HepG2 (cell line): Measurements from ENCODE around the gene SRP68. TPM values are rescaled to one million over a fixed set of nuclear protein-coding genes. Genes with fewer than 3 reads are reported as not detected.
A peak's percentile ranks its signal among the peaks of the same experiment; 100 is the strongest.

ENCODE experiments used
- ELF1 ChIP-seq: sonication (generic); formaldehyde crosslinking; IDR thresholded peaks from 2 replicates; pipeline ENCODE4 v1.4.0; 2020; ENCODE audit warnings: missing genetic modification reagents
- ETV6 ChIP-seq: sonication (generic); formaldehyde crosslinking; conservative IDR thresholded peaks from 2 replicates; pipeline ENCODE4 v1.4.0; 2020; ENCODE audit warnings: missing genetic modification reagents
- FOSL2 ChIP-seq: sonication (generic); formaldehyde crosslinking; IDR thresholded peaks from 2 replicates; pipeline ENCODE4 v1.4.0; 2020; ENCODE audit warnings: missing genetic modification reagents
- GPN1 ChIP-seq: sonication (generic); formaldehyde crosslinking; IDR thresholded peaks from 2 replicates; pipeline ENCODE4 v1.5.1; 2020; ENCODE audit warnings: missing genetic modification reagents, borderline replicate concordance
- KDM3A ChIP-seq: IDR thresholded peaks from 2 replicates; pipeline ENCODE4 v1.6.1; 2018; ENCODE audit warnings: low read depth, missing compliant biosample characterization
- MAZ ChIP-seq, 2 experiments: sonication (generic) in 1 of 2; formaldehyde crosslinking in 1 of 2; IDR thresholded peaks; 2 replicates each; pipeline versions ENCODE4 v1.5.0 to v1.6.1; 2012 to 2020; ENCODE audit warnings: low read depth in 2 of 2, mild to moderate bottlenecking in 2 of 2, borderline replicate concordance in 1 of 2, improper control_type of control experiment in 1 of 2, low read length in 1 of 2, missing genetic modification reagents in 1 of 2, moderate library complexity in 1 of 2
- NR2F2 ChIP-seq: IDR thresholded peaks from 2 replicates; pipeline ENCODE4 v1.6.1; 2012; ENCODE audit warnings: low read depth, inconsistent platforms, borderline replicate concordance
- NR2F6 ChIP-seq, 2 experiments: IDR thresholded peaks; 2 replicates each; pipeline ENCODE4 v1.6.1; 2016; ENCODE audit warnings: antibody characterized with exemption in 1 of 2, mild to moderate bottlenecking in 1 of 2
- PAF1 ChIP-seq: IDR thresholded peaks from 2 replicates; pipeline ENCODE4 v1.6.1; 2016; ENCODE audit warnings: missing genetic modification reagents, missing compliant biosample characterization
- PRMT3 ChIP-seq: sonication (generic); formaldehyde crosslinking; IDR thresholded peaks from 2 replicates; pipeline ENCODE4 v1.8.1; 2022; ENCODE audit warnings: low read depth, mild to moderate bottlenecking, moderate library complexity, missing genetic modification reagents, borderline replicate concordance
- SMARCE1 ChIP-seq: fragments of 450-650 bp; IDR thresholded peaks from 2 replicates; pipeline ENCODE4 v1.6.1; 2017; ENCODE audit warnings: borderline replicate concordance
- SRF ChIP-seq: IDR thresholded peaks from 2 replicates; pipeline ENCODE4 v1.6.1; 2011; ENCODE audit warnings: mild to moderate bottlenecking, low read depth, low read length, moderate library complexity
- SYNCRIP ChIP-seq: fragments of 200-400 bp; formaldehyde crosslinking; IDR thresholded peaks from 2 replicates; pipeline ENCODE4 v1.6.1; 2018; ENCODE audit warnings: mild to moderate bottlenecking, low read depth, low read length; ENCODE audit not compliant: insufficient read depth
- TBL1XR1 ChIP-seq: fragments of 150-350 bp; IDR thresholded peaks from 2 replicates; pipeline ENCODE4 v1.6.1; 2014; ENCODE audit warnings: borderline replicate concordance, low read length; ENCODE audit not compliant: partially characterized antibody
- TSC22D2 ChIP-seq: sonication (generic); formaldehyde crosslinking; IDR thresholded peaks from 2 replicates; pipeline ENCODE4 v1.5.1; 2020; ENCODE audit warnings: missing genetic modification reagents, mild to moderate bottlenecking, borderline replicate concordance
- ZC3H13 ChIP-seq: sonication (generic); formaldehyde crosslinking; IDR thresholded peaks from 2 replicates; pipeline ENCODE4 v1.8.1; 2023; ENCODE audit warnings: mild to moderate bottlenecking, missing genetic modification reagents, moderate library complexity
- ZFP1 ChIP-seq: IDR thresholded peaks from 2 replicates; pipeline ENCODE4 v1.6.1; 2016
- ZNF121 ChIP-seq: sonication (generic); formaldehyde crosslinking; IDR thresholded peaks from 2 replicates; pipeline ENCODE4 v1.5.0; 2020; ENCODE audit warnings: mild to moderate bottlenecking, missing genetic modification reagents
- ZNF33A ChIP-seq: sonication (generic); formaldehyde crosslinking; IDR thresholded peaks from 2 replicates; pipeline ENCODE4 v1.5.1; 2020; ENCODE audit warnings: missing genetic modification reagents, mild to moderate bottlenecking, moderate library complexity, borderline replicate concordance
- ZNF546 ChIP-seq: sonication (generic); formaldehyde crosslinking; conservative IDR thresholded peaks from 2 replicates; pipeline ENCODE4 v1.8.1; 2023; ENCODE audit warnings: mild to moderate bottlenecking, missing genetic modification reagents
- ZNF552 ChIP-seq: sonication (generic); formaldehyde crosslinking; IDR thresholded peaks from 2 replicates; pipeline ENCODE4 v1.9.0; 2022; ENCODE audit warnings: missing genetic modification reagents, mild to moderate bottlenecking, borderline replicate concordance
- ZNF557 ChIP-seq: sonication (generic); formaldehyde crosslinking; IDR thresholded peaks from 2 replicates; pipeline ENCODE4 v1.4.0; 2020; ENCODE audit warnings: missing genetic modification reagents
- ZNF589 ChIP-seq: sonication (generic); formaldehyde crosslinking; conservative IDR thresholded peaks from 2 replicates; pipeline ENCODE4 v1.8.0; 2022; ENCODE audit warnings: mild to moderate bottlenecking, moderate library complexity, missing genetic modification reagents
- ZNF598 ChIP-seq: sonication (generic); formaldehyde crosslinking; IDR thresholded peaks from 2 replicates; pipeline ENCODE4 v1.5.1; 2020; ENCODE audit warnings: mild to moderate bottlenecking, missing genetic modification reagents, borderline replicate concordance
- ZNF800 ChIP-seq: sonication (generic); formaldehyde crosslinking; IDR thresholded peaks from 2 replicates; pipeline ENCODE4 v1.4.0; 2020; ENCODE audit warnings: missing genetic modification reagents
- ZNF879 ChIP-seq: sonication (generic); formaldehyde crosslinking; IDR thresholded peaks from 2 replicates; pipeline ENCODE4 v1.8.1; 2023; ENCODE audit warnings: missing genetic modification reagents
- ZSCAN30 ChIP-seq: sonication (generic); formaldehyde crosslinking; IDR thresholded peaks from 2 replicates; pipeline ENCODE4 v1.5.0; 2020; ENCODE audit warnings: mild to moderate bottlenecking, missing genetic modification reagents
- polyA plus RNA-seq, 8 experiments: library from polyadenylated mRNA; depleted of rRNA in 3 of 8; stranded (reverse) in 7 of 8; unstranded in 1 of 8; fragments of >200 nt; fragmentation: Illumina TruSeq in 4 of 8; extraction: Trizol in 4 of 8; gene quantifications; 2 replicates each; pipeline versions ENCODE4 v1.2.1 to v1.2.3, GENCODE V29; 2011 to 2016; ENCODE audit warnings: low read depth in 4 of 8, missing spikeins in 1 of 8, mixed read lengths in 1 of 8; ENCODE audit not compliant: insufficient read depth in 1 of 8
- total RNA-seq, 5 experiments: library from RNA; depleted of rRNA; stranded (reverse); fragments of >200 nt; fragmentation: Illumina TruSeq; extraction: Trizol; gene quantifications; 2 replicates each; pipeline ENCODE4 v1.2.3, GENCODE V29; 2016; ENCODE audit warnings: low read depth in 1 of 5

The SRP68 gene
- total and polyA plus RNA-seq, 2 of the 13 experiments (the other 11 are each of a cell fraction or from before 2014, with no cell fraction given) = 39.8 to 74.3 TPM

DNA sequence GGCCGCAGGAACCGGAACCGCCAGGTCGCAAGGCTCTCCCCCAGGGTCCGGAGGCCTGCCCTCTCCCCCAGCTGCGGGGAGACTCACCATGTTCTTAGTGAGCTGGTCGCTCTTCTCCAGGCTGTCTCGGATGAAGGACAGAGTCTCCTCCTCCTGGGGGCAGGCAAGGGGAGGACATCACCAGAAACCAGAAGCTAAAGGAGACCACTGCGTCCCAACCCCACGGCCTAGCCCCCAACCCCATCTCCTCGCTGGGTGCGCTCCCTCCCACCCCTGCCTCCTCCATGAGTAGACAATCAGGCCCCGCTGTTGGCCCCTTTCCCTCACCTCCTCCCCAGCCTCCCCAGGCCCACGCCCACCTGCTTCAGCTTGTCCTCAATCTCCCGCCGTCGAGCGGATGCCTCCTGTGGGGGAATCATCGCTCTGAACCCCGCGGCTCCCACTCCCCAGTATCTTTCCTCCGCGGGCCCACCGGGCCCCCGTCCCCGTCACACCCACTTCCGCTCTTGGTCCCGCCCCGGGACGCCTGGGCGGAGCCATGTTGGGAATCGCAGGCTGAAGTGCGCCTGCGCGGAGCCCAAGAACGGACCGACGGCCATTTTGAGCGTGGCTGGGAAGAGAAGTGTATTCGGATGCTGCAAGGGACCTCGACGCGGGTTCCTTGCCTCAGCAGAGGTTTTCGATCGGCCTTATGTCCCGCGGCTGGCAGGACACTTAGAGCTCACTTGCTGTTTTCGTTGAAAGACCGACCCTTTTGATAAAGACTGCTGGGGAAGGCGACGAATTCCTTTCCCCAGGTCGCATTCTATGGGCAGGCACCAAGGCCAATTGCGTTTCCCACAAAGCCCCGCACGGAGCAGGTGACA is 31.2 kb upstream of the SRP68 start, which contains the start of gene EXOC7 (continued):
- 0 out of 2 replicates have a peak, but pooled peaks have one; percentile 39 for TF ChIP-seq ZNF546 (CRISPR knock-in tag)
- TF ChIP-seq ETV6 (CRISPR knock-in tag) = no peak
- TF ChIP-seq ELF1 (CRISPR knock-in tag) = peak; percentile 95
- no peak; the same call in 1 of the 2 replicates for TF ChIP-seq ZNF552
- TF ChIP-seq NR2F2 = peak; percentile 37; the same call in 1 of the 2 replicates
- TF ChIP-seq TSC22D2 (CRISPR knock-in tag) = no peak; the same call in 1 of the 2 replicates
- TF ChIP-seq SMARCE1 = no peak
- peak; percentile 93; the same call in 1 of the 2 replicates for TF ChIP-seq ZNF33A (CRISPR knock-in tag)
- no peak for TF ChIP-seq ZSCAN30
- TF ChIP-seq FOSL2 (CRISPR knock-in tag) = no peak; the same call in 1 of the 2 replicates
- TF ChIP-seq ZC3H13 (CRISPR knock-in tag) = no peak; the same call in 1 of the 2 replicates
- TF ChIP-seq PRMT3 (CRISPR knock-in tag) = no peak
- no peak for TF ChIP-seq GPN1
- TF ChIP-seq MAZ (IDR thresholded peaks at IDR 0.05; ENCODE audit: borderline replicate concordance, low read depth, low read length) = peak; percentile 61
- peak; percentile 68 for TF ChIP-seq MAZ (CRISPR knock-in tag; IDR thresholded peaks at IDR 0.05; ENCODE audit: low read depth)
- no peak for TF ChIP-seq SYNCRIP
- TF ChIP-seq ZFP1 = no peak
- no peak for TF ChIP-seq SRF
- TF ChIP-seq PAF1 = no peak
- TF ChIP-seq KDM3A (CRISPR knock-in tag) = no peak; the same call in 1 of the 2 replicates
- TF ChIP-seq ZNF121 (CRISPR knock-in tag) = 0 out of 2 replicates have a peak, but pooled peaks have one; percentile 40
- peak; percentile 28 for TF ChIP-seq TBL1XR1
- TF ChIP-seq ZNF879 (CRISPR knock-in tag) = no peak
- TF ChIP-seq ZNF598 = peak; percentile 84
- no peak for TF ChIP-seq ZNF557
- TF ChIP-seq ZNF800 (CRISPR knock-in tag) = no peak
- no peak for TF ChIP-seq NR2F6 (IDR thresholded peaks at IDR 0.05)
- no peak for TF ChIP-seq NR2F6 (CRISPR knock-in tag; IDR thresholded peaks at IDR 0.05)
- no peak; the same call in 1 of the 2 replicates for TF ChIP-seq ZNF589 (CRISPR knock-in tag)
